BJ (cell line): Measurements from ENCODE around the gene TTC39C. TPM values are rescaled to one million over a fixed set of nuclear protein-coding genes. Genes with fewer than 3 reads are reported as not detected.

Source experiments
- CTCF ChIA-PET: fragments of 350-600 bp; formaldehyde crosslinking; extraction: SDS; loops from one replicate; lab custom pipeline; 2021; ENCODE audit warnings: antibody characterized with exemption, inconsistent platforms; lab: Yijun Ruan, JAX
- POLR2A ChIA-PET: fragments of 300-600 bp; sonication (Branson Sonifier 250); formaldehyde crosslinking; extraction: SDS; loops from one replicate; lab custom pipeline; 2021; ENCODE audit warnings: antibody characterized with exemption; lab: Charles Lee
- DNase-seq: peaks from one replicate; pipeline ENCODE4 v3.0.0-alpha.2; 2011; ENCODE audit warnings: low read depth
- H3K27me3 ChIP-seq: 2 replicates; pipeline ENCODE4 v1.6.0; 2011; ENCODE audit warnings: low read length; ENCODE audit not compliant: control insufficient read depth, insufficient read depth
- H3K36me3 ChIP-seq: 2 replicates; pipeline ENCODE4 v1.5.1; 2011; ENCODE audit warnings: low read length; ENCODE audit not compliant: control insufficient read depth, insufficient read depth
- H3K4me3 ChIP-seq: 2 replicates; pipeline ENCODE4 v1.5.1; 2011; ENCODE audit warnings: low read depth, mild to moderate bottlenecking, control low read depth, low read length
- CTCF ChIP-seq: IDR thresholded peaks from 2 replicates; pipeline ENCODE4 v1.5.1; 2011; ENCODE audit warnings: low read depth, mild to moderate bottlenecking, control low read depth, inconsistent platforms, low read length, moderate library complexity; ENCODE audit not compliant: insufficient read depth
- polyA plus RNA-seq: library from polyadenylated mRNA; depleted of rRNA; stranded (reverse); fragments of >200 nt; gene quantifications from 2 replicates; pipeline ENCODE4 v1.2.3, GENCODE V29; 2011

The TTC39C gene
- polyA plus RNA-seq, 1 experiment, result 37.9 TPM

- no peak for DNase-seq
- ChIA-PET POLR2A (no interaction called here), CTCF (interaction anchor here (0.5 to 1.7 kb wide), 2 partner anchors 8 to 50 kb away, joined by 3 read pairs; partner anchors contain the start of gene TTC39C)
Observed at GRCh38 chr18:24006712-24007313, 7.7 kb upstream of the TTC39C start.

DNA sequence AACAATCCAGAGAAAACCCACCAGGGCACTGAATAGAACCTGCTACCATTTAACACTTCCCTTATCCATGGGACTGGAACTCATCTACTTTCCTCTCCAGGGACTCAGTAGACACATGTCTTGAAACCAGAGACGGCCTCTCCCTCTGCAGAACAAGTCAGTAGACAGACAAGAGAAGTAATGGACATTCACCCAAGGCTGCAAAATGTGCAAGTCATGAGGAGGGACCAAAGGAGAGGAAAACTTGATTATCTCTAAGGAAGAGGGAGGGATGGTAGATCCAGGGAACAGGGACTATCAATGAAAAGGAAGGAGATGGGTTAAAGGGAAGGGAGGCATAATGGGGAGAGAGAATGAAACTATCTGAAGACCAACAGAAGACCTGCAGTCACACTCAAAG, 5.3 kb upstream of the TTC39C start:
- H3K36me3 ChIP-seq, result no peaks in the 10 kb centered on the region
- POLR2A ChIA-PET, result no interaction called here
- H3K27me3 ChIP-seq, result peaks cover 4% of the 10 kb centered on the region
- TF ChIP-seq CTCF, result no peak
- no peak overlapping the region for H3K4me3 ChIP-seq
- no peak for DNase-seq
- CTCF ChIA-PET, result interaction anchor here (0.8 to 1.6 kb wide), 2 partner anchors 11 to 64 kb away, joined by 3 to 4 read pairs; no protein-coding TSS in a partner anchor

More at GRCh38 chr18:24006712-24007313, 7.7 kb upstream of the TTC39C start:
- peaks cover 4% of the 10 kb centered on the region for H3K27me3 ChIP-seq
- no peak overlapping the region for H3K4me3 ChIP-seq
- no peaks in the 10 kb centered on the region for H3K36me3 ChIP-seq
- TF ChIP-seq CTCF, result no peak

DNA sequence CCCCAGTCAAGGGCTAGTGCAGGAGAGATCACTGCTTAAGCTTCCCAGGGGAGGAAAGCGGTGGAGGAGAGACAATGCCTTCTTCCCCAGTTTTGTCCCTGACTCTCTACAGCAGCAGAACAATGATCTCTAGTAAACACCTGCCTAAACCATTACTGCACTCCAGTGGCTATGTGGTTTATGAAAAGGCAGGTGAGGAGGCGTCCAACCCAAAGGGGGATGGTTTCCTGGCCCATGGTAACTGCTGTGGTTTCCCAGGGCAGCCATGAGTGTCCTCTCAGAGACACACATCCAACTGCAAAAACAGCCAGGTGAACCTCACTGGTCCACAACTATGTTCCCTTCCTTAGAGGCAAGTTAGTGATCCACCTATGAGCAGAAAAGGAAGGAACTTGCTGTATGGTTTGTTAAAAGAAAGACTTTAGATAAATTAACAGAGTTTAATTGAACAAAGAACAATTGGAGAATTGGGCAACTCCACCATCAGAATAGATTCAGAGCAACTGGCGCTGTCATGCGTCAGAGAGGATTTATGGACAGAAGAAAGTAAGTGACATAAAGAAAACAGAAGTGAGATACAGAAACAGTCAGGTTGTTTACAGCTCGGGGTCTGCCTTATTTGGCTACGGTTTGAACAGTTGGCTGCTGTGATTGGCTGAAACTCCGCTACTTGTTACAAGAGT, 4.8 kb upstream of the TTC39C start:
- H3K36me3 ChIP-seq, result no peaks in the 10 kb centered on the region
- no peak overlapping the region for H3K4me3 ChIP-seq
- H3K27me3 ChIP-seq, result peaks cover 4% of the 10 kb centered on the region
- no peak for DNase-seq
- TF ChIP-seq CTCF, result no peak
- ChIA-PET CTCF (interaction anchor here (0.8 to 1.6 kb wide), 3 partner anchors 11 to 512 kb away, joined by 3 to 4 read pairs (median 3); no protein-coding TSS in a partner anchor), POLR2A (no interaction called here)

GRCh38 chr18:24010673-24011072, 3.9 kb upstream of the TTC39C start:
- Histone ChIP-seq H3K27me3 (peaks cover 4% of the 10 kb centered on the region), H3K36me3 (no peaks in the 10 kb centered on the region), H3K4me3 (no peak overlapping the region)
- no peak for TF ChIP-seq CTCF
- DNase-seq, result no peak
- ChIA-PET CTCF (interaction anchor here (1.0 to 1.6 kb wide), 3 partner anchors 12 to 513 kb away, joined by 3 to 4 read pairs (median 3); no protein-coding TSS in a partner anchor), POLR2A (no interaction called here)
